Neural progenitor cell (in vitro differentiated cells): Measurements from ENCODE around the gene ARHGEF11.

Source experiments
- EZH2 ChIP-seq: fragments of 200-600 bp; sonication (generic); IDR thresholded peaks from 2 replicates; pipeline ENCODE4 v1.6.1; 2017; ENCODE audit warnings: antibody characterized with exemption, mild to moderate bottlenecking, moderate library complexity
- EZH2phosphoT487 ChIP-seq: fragments of 200-600 bp; sonication (generic); IDR thresholded peaks from 2 replicates; pipeline ENCODE4 v1.6.1; 2017; ENCODE audit warnings: antibody characterized with exemption
- TF ChIP-seq, protein P1 (sequence below): fragments of 200-600 bp; sonication (generic); IDR thresholded peaks from 2 replicates; pipeline ENCODE4 v1.5.1; 2017; ENCODE audit warnings: antibody characterized with exemption, mild to moderate bottlenecking

- TF ChIP-seq, protein P1, sequence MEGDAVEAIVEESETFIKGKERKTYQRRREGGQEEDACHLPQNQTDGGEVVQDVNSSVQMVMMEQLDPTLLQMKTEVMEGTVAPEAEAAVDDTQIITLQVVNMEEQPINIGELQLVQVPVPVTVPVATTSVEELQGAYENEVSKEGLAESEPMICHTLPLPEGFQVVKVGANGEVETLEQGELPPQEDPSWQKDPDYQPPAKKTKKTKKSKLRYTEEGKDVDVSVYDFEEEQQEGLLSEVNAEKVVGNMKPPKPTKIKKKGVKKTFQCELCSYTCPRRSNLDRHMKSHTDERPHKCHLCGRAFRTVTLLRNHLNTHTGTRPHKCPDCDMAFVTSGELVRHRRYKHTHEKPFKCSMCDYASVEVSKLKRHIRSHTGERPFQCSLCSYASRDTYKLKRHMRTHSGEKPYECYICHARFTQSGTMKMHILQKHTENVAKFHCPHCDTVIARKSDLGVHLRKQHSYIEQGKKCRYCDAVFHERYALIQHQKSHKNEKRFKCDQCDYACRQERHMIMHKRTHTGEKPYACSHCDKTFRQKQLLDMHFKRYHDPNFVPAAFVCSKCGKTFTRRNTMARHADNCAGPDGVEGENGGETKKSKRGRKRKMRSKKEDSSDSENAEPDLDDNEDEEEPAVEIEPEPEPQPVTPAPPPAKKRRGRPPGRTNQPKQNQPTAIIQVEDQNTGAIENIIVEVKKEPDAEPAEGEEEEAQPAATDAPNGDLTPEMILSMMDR = no peak
- TF ChIP-seq EZH2 = no peak
- TF ChIP-seq EZH2phosphoT487 = no peak
Observed at GRCh38 chr1:156928043-156928602, 117.4 kb downstream of the ARHGEF11 start.
